Measurements from ENCODE around the gene ZNF778. TPM values are rescaled to one million over a fixed set of nuclear protein-coding genes. Genes with fewer than 3 reads are reported as not detected.

Gene ZNF778
- total RNA-seq, 1 experiment from 2014 or later: 31.2 TPM

DNA sequence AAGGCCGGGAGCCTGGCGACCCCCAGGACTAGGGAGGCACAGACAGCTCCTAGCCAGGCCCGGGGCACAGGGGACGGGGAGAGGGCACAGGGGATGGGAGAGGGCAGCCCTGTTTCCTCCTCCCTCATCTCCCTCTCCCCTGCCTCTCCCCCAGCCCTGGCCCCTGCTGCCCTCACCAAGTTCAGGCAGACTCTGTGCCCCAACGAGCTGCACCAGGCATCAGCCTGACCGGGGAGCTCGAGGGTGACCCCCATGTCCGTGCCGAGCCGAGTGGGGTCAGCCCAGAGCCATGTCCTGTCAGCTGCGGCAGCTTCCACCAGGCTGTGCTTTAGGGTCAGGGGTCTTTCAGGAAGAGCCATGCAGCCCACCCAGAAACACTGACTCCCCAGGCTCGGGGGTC, 40.0 kb upstream of the ZNF778 start:
- Mint-ChIP-seq H3K27ac (no peak overlapping the region), H3K4me1 (peaks cover 7% of the 10 kb centered on the region; the same call in 1 of the 2 replicates), H3K4me3 (no peak overlapping the region), H3K36me3 (no peaks in the 10 kb centered on the region), H3K9me3 (no peaks in the 10 kb centered on the region), H3K27me3 (ENCODE audit: low read depth) (peaks cover 2% of the 10 kb centered on the region; the same call in 1 of the 2 replicates)
- TF ChIP-seq ZNF416 (CRISPR knock-in tag; IDR thresholded peaks at IDR 0.05) (no peak), MXD4 (CRISPR knock-in tag; IDR thresholded peaks at IDR 0.05; ENCODE audit: borderline replicate concordance) (no peak), CBFB (CRISPR knock-in tag; IDR thresholded peaks at IDR 0.05; ENCODE audit: low read depth) (no peak)
- TF ChIP-seq, protein P1, sequence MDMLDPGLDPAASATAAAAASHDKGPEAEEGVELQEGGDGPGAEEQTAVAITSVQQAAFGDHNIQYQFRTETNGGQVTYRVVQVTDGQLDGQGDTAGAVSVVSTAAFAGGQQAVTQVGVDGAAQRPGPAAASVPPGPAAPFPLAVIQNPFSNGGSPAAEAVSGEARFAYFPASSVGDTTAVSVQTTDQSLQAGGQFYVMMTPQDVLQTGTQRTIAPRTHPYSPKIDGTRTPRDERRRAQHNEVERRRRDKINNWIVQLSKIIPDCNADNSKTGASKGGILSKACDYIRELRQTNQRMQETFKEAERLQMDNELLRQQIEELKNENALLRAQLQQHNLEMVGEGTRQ (CRISPR knock-in tag; IDR thresholded peaks at IDR 0.05): no peak
- TF ChIP-seq, protein P2, sequence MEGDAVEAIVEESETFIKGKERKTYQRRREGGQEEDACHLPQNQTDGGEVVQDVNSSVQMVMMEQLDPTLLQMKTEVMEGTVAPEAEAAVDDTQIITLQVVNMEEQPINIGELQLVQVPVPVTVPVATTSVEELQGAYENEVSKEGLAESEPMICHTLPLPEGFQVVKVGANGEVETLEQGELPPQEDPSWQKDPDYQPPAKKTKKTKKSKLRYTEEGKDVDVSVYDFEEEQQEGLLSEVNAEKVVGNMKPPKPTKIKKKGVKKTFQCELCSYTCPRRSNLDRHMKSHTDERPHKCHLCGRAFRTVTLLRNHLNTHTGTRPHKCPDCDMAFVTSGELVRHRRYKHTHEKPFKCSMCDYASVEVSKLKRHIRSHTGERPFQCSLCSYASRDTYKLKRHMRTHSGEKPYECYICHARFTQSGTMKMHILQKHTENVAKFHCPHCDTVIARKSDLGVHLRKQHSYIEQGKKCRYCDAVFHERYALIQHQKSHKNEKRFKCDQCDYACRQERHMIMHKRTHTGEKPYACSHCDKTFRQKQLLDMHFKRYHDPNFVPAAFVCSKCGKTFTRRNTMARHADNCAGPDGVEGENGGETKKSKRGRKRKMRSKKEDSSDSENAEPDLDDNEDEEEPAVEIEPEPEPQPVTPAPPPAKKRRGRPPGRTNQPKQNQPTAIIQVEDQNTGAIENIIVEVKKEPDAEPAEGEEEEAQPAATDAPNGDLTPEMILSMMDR (IDR thresholded peaks at IDR 0.05): no peak
- TF ChIP-seq, protein P3, sequence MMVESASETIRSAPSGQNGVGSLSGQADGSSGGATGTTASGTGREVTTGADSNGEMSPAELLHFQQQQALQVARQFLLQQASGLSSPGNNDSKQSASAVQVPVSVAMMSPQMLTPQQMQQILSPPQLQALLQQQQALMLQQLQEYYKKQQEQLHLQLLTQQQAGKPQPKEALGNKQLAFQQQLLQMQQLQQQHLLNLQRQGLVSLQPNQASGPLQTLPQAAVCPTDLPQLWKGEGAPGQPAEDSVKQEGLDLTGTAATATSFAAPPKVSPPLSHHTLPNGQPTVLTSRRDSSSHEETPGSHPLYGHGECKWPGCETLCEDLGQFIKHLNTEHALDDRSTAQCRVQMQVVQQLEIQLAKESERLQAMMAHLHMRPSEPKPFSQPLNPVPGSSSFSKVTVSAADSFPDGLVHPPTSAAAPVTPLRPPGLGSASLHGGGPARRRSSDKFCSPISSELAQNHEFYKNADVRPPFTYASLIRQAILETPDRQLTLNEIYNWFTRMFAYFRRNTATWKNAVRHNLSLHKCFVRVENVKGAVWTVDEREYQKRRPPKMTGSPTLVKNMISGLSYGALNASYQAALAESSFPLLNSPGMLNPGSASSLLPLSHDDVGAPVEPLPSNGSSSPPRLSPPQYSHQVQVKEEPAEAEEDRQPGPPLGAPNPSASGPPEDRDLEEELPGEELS (CRISPR knock-in tag; IDR thresholded peaks at IDR 0.05): no peak
- ChIA-PET CTCF (interaction anchor here (1.0 to 1.5 kb wide), 3 partner anchors 10 to 440 kb away, joined by 3 to 10 read pairs (median 8); no protein-coding TSS in a partner anchor), POLR2A (interaction anchor here (0.5 kb wide), 1 partner anchor 48 kb away, joined by 5 read pairs; no protein-coding TSS in a partner anchor)
- DNase-seq (ENCODE audit: low spot score) (no peak), ATAC-seq (no peak)

DNA sequence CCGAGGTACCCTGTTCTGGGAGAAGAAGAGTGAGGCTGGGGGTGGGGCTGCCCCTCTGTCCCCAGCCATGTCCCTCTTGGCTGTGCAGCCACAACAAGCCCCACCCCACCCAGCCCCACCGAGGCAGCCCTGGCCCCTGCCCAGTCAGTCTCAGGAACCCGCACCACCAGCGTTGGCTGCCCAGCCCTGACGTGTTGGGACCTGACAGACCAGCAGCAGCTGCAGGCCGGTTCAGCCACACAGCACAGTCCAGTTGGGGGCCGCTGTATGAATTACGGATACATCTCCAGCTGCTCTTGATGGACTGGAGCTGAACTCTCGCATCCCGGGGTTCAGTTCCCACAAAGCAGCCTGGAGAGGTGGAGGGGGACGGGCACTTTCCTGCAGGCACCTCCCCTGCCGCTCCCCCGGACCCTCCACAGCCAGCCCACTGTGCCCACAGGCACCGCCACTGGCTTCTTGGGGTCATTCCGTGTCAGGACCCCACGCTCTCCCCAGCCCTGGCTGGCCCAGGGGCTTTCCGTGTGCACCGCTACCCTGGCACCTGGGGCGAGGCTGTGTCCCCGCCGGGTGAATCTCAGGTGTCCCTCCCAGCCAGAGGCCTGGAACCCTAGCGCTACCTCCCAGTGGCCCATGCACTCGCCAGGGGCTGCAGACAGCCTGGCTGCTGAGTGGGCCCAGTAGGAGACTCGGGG, 38.9 kb upstream of the ZNF778 start:
- TF ChIP-seq, protein P4, sequence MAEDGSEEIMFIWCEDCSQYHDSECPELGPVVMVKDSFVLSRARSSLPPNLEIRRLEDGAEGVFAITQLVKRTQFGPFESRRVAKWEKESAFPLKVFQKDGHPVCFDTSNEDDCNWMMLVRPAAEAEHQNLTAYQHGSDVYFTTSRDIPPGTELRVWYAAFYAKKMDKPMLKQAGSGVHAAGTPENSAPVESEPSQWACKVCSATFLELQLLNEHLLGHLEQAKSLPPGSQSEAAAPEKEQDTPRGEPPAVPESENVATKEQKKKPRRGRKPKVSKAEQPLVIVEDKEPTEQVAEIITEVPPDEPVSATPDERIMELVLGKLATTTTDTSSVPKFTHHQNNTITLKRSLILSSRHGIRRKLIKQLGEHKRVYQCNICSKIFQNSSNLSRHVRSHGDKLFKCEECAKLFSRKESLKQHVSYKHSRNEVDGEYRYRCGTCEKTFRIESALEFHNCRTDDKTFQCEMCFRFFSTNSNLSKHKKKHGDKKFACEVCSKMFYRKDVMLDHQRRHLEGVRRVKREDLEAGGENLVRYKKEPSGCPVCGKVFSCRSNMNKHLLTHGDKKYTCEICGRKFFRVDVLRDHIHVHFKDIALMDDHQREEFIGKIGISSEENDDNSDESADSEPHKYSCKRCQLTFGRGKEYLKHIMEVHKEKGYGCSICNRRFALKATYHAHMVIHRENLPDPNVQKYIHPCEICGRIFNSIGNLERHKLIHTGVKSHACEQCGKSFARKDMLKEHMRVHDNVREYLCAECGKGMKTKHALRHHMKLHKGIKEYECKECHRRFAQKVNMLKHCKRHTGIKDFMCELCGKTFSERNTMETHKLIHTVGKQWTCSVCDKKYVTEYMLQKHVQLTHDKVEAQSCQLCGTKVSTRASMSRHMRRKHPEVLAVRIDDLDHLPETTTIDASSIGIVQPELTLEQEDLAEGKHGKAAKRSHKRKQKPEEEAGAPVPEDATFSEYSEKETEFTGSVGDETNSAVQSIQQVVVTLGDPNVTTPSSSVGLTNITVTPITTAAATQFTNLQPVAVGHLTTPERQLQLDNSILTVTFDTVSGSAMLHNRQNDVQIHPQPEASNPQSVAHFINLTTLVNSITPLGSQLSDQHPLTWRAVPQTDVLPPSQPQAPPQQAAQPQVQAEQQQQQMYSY (CRISPR knock-in tag; IDR thresholded peaks at IDR 0.05): no peak
- no peak for TF ChIP-seq IRF2 (CRISPR knock-in tag; IDR thresholded peaks at IDR 0.05; ENCODE audit: borderline replicate concordance, low read depth)
- TF ChIP-seq, protein P5, sequence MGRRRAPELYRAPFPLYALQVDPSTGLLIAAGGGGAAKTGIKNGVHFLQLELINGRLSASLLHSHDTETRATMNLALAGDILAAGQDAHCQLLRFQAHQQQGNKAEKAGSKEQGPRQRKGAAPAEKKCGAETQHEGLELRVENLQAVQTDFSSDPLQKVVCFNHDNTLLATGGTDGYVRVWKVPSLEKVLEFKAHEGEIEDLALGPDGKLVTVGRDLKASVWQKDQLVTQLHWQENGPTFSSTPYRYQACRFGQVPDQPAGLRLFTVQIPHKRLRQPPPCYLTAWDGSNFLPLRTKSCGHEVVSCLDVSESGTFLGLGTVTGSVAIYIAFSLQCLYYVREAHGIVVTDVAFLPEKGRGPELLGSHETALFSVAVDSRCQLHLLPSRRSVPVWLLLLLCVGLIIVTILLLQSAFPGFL (CRISPR knock-in tag; IDR thresholded peaks at IDR 0.05; ENCODE audit: borderline replicate concordance): no peak
- TF ChIP-seq ZBTB21 (CRISPR knock-in tag; IDR thresholded peaks at IDR 0.05; ENCODE audit: borderline replicate concordance): no peak
- TF ChIP-seq MXD4 (CRISPR knock-in tag; IDR thresholded peaks at IDR 0.05; ENCODE audit: borderline replicate concordance): no peak
- Mint-ChIP-seq H3K36me3 (no peaks in the 10 kb centered on the region), H3K27ac (no peak overlapping the region), H3K4me1 (0 out of 2 replicates have a peak, but pooled peaks cover 4% of the 10 kb centered on the region), H3K4me3 (no peak overlapping the region), H3K27me3 (ENCODE audit: low read depth) (peaks cover 2% of the 10 kb centered on the region; the same call in 1 of the 2 replicates), H3K9me3 (no peaks in the 10 kb centered on the region)
- ChIA-PET POLR2A (no interaction called here), CTCF (no interaction called here)
- ATAC-seq (no peak), DNase-seq (ENCODE audit: low spot score) (no peak)

DNA sequence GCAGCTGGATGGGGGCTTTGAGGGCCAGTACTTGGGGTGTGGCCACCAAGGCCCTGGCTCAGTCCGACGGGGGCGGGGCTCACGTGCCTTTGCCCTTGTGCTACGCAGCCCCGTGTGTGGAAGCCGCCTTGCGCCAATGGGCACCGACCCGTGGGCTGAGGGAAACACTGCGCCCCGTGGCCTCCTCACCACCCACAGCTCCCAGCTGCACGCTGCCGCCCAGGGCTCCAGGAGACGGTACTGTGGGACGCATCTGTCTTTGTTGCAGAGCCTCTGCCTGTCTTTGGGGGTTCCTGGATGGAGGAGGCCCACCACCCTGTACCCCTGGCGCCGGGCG, 38.4 kb upstream of the ZNF778 start:
- no peaks in the 10 kb centered on the region for H3K36me3 Mint-ChIP-seq
- no peak for ATAC-seq
- CTCF ChIA-PET: no interaction called here
- TF ChIP-seq GRHL2 (CRISPR knock-in tag; IDR thresholded peaks at IDR 0.05; ENCODE audit: insufficient replicate concordance, severe bottlenecking): no peak
- TF ChIP-seq JAZF1 (CRISPR knock-in tag; IDR thresholded peaks at IDR 0.05): no peak
- no peak for TF ChIP-seq FOXP1 (CRISPR knock-in tag; IDR thresholded peaks at IDR 0.05; ENCODE audit: borderline replicate concordance)
- no peak for TF ChIP-seq FOXK1 (CRISPR knock-in tag; IDR thresholded peaks at IDR 0.05)
- TF ChIP-seq CREB1 (CRISPR knock-in tag; IDR thresholded peaks at IDR 0.05): no peak
- TF ChIP-seq ZBTB21 (CRISPR knock-in tag; IDR thresholded peaks at IDR 0.05; ENCODE audit: borderline replicate concordance): no peak
- no peak for TF ChIP-seq ATF1 (CRISPR knock-in tag; IDR thresholded peaks at IDR 0.05)
- TF ChIP-seq CREM (CRISPR knock-in tag; IDR thresholded peaks at IDR 0.05): no peak
- no peak for TF ChIP-seq RORB (CRISPR knock-in tag; IDR thresholded peaks at IDR 0.05)
- TF ChIP-seq IRF2 (CRISPR knock-in tag; IDR thresholded peaks at IDR 0.05; ENCODE audit: borderline replicate concordance, low read depth): no peak

More for the DNA sequence above, 38.4 kb upstream of the ZNF778 start:
- H3K27me3 Mint-ChIP-seq (ENCODE audit: low read depth): peaks cover 2% of the 10 kb centered on the region; the same call in 1 of the 2 replicates
- no peak overlapping the region for H3K27ac Mint-ChIP-seq
- POLR2A ChIA-PET: no interaction called here
- H3K9me3 Mint-ChIP-seq: no peaks in the 10 kb centered on the region
- no peak for DNase-seq (ENCODE audit: low spot score)
- H3K4me1 Mint-ChIP-seq: 0 out of 2 replicates have a peak, but pooled peaks cover 3% of the 10 kb centered on the region
- no peak overlapping the region for H3K4me3 Mint-ChIP-seq
